Measurements from ENCODE around the gene JARID2. TPM values are rescaled to one million over a fixed set of nuclear protein-coding genes. Genes with fewer than 3 reads are reported as not detected.

Gene JARID2
- total RNA-seq, 1 donor from 2014 or later, result 24.2 TPM

DNA sequence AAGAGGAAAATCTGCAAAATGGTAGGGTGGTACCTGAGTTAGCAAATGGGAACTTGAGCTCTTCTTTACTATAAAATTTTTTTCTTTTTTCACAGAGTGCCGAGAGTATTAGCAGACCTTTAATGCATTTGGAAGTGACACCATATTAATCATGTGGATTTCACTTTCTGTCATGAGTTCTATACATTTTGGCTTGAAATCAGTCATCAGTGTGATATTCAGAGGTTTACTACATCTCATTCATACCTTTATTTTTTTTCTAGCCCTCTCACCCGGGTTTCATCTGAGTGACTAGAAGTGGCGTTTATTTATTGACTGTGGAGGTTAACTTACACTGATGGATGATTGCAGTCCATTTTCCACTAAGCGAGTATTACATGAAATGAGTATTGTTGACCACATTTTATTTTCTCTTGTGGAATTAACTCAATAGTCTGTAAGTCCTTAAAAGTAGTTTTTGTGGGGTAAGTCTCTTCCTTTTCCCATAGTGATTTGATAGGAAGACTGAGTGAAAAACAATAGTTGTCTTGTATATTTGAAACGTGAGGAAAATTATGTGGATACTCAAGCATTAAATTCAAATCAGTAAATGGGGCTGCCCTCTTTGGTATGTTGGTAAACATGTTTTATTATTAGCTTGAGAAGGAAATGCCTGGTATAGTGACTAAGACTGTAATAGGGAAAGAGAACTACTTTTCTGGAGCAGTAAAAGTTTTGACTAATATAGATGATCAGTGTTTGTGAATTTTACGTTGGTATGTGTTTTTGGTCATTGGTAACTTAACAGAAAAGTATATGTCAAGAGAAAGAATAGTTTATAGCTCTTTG lies 55.5 kb downstream of the JARID2 start:
- Mint-ChIP-seq H3K36me3 (ENCODE audit: low read depth, unreplicated experiment) (no peaks in the 10 kb centered on the region), H3K27ac (ENCODE audit: unreplicated experiment) (no peak overlapping the region), H3K9me3 (ENCODE audit: unreplicated experiment) (no peaks in the 10 kb centered on the region), H3K4me1 (ENCODE audit: low read depth, unreplicated experiment) (peaks cover 50% of the 10 kb centered on the region), H3K27me3 (ENCODE audit: low read depth, unreplicated experiment) (no peaks in the 10 kb centered on the region), H3K4me3 (ENCODE audit: unreplicated experiment) (no peak overlapping the region)
- H3K9me3 ChIP-seq (ENCODE audit: insufficient read depth, low read depth, low read length), result no peaks in the 10 kb centered on the region
- H3K27me3 ChIP-seq (ENCODE audit: insufficient read depth, low read length), result no peaks in the 10 kb centered on the region
- no peak overlapping the region for H3K4me3 ChIP-seq (ENCODE audit: insufficient read depth, low read depth, low read length)
- FAIRE-seq (no peak), DNase-seq (ENCODE audit: low read depth) (no peak)
- no peak overlapping the region for H3K27ac ChIP-seq (ENCODE audit: low read depth, low read length)
- TF ChIP-seq EZH2 (IDR thresholded peaks at IDR 0.05; ENCODE audit: insufficient read depth, low read length), result no peak
- TF ChIP-seq, protein P1, sequence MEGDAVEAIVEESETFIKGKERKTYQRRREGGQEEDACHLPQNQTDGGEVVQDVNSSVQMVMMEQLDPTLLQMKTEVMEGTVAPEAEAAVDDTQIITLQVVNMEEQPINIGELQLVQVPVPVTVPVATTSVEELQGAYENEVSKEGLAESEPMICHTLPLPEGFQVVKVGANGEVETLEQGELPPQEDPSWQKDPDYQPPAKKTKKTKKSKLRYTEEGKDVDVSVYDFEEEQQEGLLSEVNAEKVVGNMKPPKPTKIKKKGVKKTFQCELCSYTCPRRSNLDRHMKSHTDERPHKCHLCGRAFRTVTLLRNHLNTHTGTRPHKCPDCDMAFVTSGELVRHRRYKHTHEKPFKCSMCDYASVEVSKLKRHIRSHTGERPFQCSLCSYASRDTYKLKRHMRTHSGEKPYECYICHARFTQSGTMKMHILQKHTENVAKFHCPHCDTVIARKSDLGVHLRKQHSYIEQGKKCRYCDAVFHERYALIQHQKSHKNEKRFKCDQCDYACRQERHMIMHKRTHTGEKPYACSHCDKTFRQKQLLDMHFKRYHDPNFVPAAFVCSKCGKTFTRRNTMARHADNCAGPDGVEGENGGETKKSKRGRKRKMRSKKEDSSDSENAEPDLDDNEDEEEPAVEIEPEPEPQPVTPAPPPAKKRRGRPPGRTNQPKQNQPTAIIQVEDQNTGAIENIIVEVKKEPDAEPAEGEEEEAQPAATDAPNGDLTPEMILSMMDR (IDR thresholded peaks at IDR 0.05; ENCODE audit: insufficient read depth, low read depth, low read length), result no peak
- no peak overlapping the region for H3K9ac ChIP-seq (ENCODE audit: low read length)
- H3K4me1 ChIP-seq (ENCODE audit: insufficient read depth, low read length), result peaks cover 21% of the 10 kb centered on the region
- H3K4me2 ChIP-seq (ENCODE audit: low read length), result no peak overlapping the region
- peaks cover 97% of the 10 kb centered on the region for H3K79me2 ChIP-seq (ENCODE audit: insufficient read depth, low read length)
- H4K20me1 ChIP-seq (ENCODE audit: insufficient read depth, low read length), result peaks cover 86% of the 10 kb centered on the region
- no peak overlapping the region for H2AFZ ChIP-seq (ENCODE audit: low read depth, low read length)
- no peaks in the 10 kb centered on the region for H3K36me3 ChIP-seq (ENCODE audit: insufficient read depth, low read length)

- Mint-ChIP-seq H3K27me3 (ENCODE audit: low read depth, unreplicated experiment) (no peaks in the 10 kb centered on the region), H3K4me1 (ENCODE audit: low read depth, unreplicated experiment) (peaks cover 58% of the 10 kb centered on the region), H3K27ac (ENCODE audit: unreplicated experiment) (no peak overlapping the region), H3K4me3 (ENCODE audit: unreplicated experiment) (no peak overlapping the region), H3K36me3 (ENCODE audit: low read depth, unreplicated experiment) (no peaks in the 10 kb centered on the region), H3K9me3 (ENCODE audit: unreplicated experiment) (no peaks in the 10 kb centered on the region)
- FAIRE-seq (no peak), DNase-seq (ENCODE audit: low read depth) (no peak)
- Histone ChIP-seq H3K9ac (ENCODE audit: low read length) (no peak overlapping the region), H4K20me1 (ENCODE audit: insufficient read depth, low read length) (peaks cover 86% of the 10 kb centered on the region), H3K9me3 (ENCODE audit: insufficient read depth, low read depth, low read length) (no peaks in the 10 kb centered on the region), H3K4me1 (ENCODE audit: insufficient read depth, low read length) (peaks cover 21% of the 10 kb centered on the region), H3K27me3 (ENCODE audit: insufficient read depth, low read length) (no peaks in the 10 kb centered on the region), H3K4me2 (ENCODE audit: low read length) (no peak overlapping the region), H2AFZ (ENCODE audit: low read depth, low read length) (no peak overlapping the region), H3K4me3 (ENCODE audit: insufficient read depth, low read depth, low read length) (no peak overlapping the region), H3K79me2 (ENCODE audit: insufficient read depth, low read length) (peaks cover 93% of the 10 kb centered on the region), H3K36me3 (ENCODE audit: insufficient read depth, low read length) (no peaks in the 10 kb centered on the region), H3K27ac (ENCODE audit: low read depth, low read length) (no peak overlapping the region)
- TF ChIP-seq EZH2 (IDR thresholded peaks at IDR 0.05; ENCODE audit: insufficient read depth, low read length), result no peak
- TF ChIP-seq, protein P1 (IDR thresholded peaks at IDR 0.05; ENCODE audit: insufficient read depth, low read depth, low read length), result no peak
Measured at GRCh38 chr6:15303162-15303919, 57.5 kb downstream of the JARID2 start.
